ENCODE measurements around the gene B4GAT1. TPM values are rescaled to one million over a fixed set of nuclear protein-coding genes. Genes with fewer than 3 reads are reported as not detected.
"Not testable (repeated sequence)": the region's sequence is repeated elsewhere in the genome, so short reads cannot be mapped to it uniquely, and the experiment has no call there.

Gene B4GAT1
- total and polyA plus RNA-seq, 2 donors (not counting 1 experiment from before 2014, with no cell fraction given) = 1.4 to 5.2 TPM

- Histone ChIP-seq H3K4me2 (replicated peaks; ENCODE audit: low read depth, low read length, poor library complexity, severe bottlenecking) (peak overlapping the region; percentile 65), H2AFZ (ENCODE audit: insufficient read depth, low read depth, low read length, poor library complexity, severe bottlenecking) (peak overlapping the region; percentile 66), H3K36me3 (replicated peaks in 1 of 2; ENCODE audit: control extremely low read depth in 1 of 2, control insufficient read depth in 1 of 2, extremely low read depth in 1 of 2, insufficient read depth in 2 of 2, low read length in 1 of 2) (no peaks in the 10 kb centered on the region), H3K27me3 (replicated peaks in 1 of 4; ENCODE audit: control extremely low read depth in 1 of 4, control insufficient read depth in 3 of 4, insufficient read depth in 4 of 4, low read length in 3 of 4) (no peaks in the 10 kb centered on the region), H3K9me3 (ENCODE audit: control extremely low read depth in 1 of 3, control insufficient read depth in 2 of 3, insufficient read depth in 1 of 3, low read length in 2 of 3) (no peaks in the 10 kb centered on the region), H3K27ac (ENCODE audit: low read length in 2 of 2) (no peak overlapping the region), H3K79me2 (ENCODE audit: control insufficient read depth, insufficient read depth, low read length) (no peaks in the 10 kb centered on the region), H3K4me3 (ENCODE audit: control extremely low read depth in 1 of 5, extremely low read depth in 1 of 5, insufficient read depth in 1 of 5, low read depth in 2 of 5, low read length in 4 of 5) (peak overlapping the region in 2 of 5 experiments; percentile 11 to 34), H3K9ac (ENCODE audit: low read length) (peak overlapping the region; percentile 10), H4K20me1 (ENCODE audit: control insufficient read depth, insufficient read depth, low read length, poor library complexity, severe bottlenecking) (no peaks in the 10 kb centered on the region), H3K4me1 (ENCODE audit: control insufficient read depth in 2 of 2, insufficient read depth in 2 of 2, low read length in 2 of 2) (peaks cover 7 to 12% of the 10 kb centered on the region in 2 donors)
- H3K27me3 Mint-ChIP-seq = no peaks in the 10 kb centered on the region
- peak; percentile 85 for ATAC-seq (ENCODE audit: low read depth)
- intact Hi-C loops (cut with micrococcal nuclease) = loop anchor here (1.0 to 5.0 kb wide), 5 partner anchors 14 to 74 kb away; partner anchors contain the start of genes B4GAT1 and BRMS1
- 4% methylated on average over 18 of the region's 20 CpGs for WGBS (ENCODE audit: insufficient coverage)
- no peak overlapping the region for H3K27ac Mint-ChIP-seq
- H3K4me3 Mint-ChIP-seq = peak overlapping the region; percentile 21
- TF ChIP-seq CTCF (IDR thresholded peaks at IDR 0.05) (peak; percentile 94), EZH2 (IDR thresholded peaks at IDR 0.05; ENCODE audit: borderline replicate concordance, insufficient read depth, low read depth, low read length, poor library complexity, severe bottlenecking) (no peak)
- peaks cover 10% of the 10 kb centered on the region for H3K4me1 Mint-ChIP-seq
- DNase-seq = peak; percentile 88
- ChIA-PET CTCF (interaction anchor here (0.6 to 3.4 kb wide), 42 partner anchors 10 to 1415 kb away, joined by 3 to 63 read pairs (median 4); partner anchors contain the start of genes ACTN3, B4GAT1, BBS1 and BRMS1), POLR2A (interaction anchor here (0.5 to 1.5 kb wide), 6 partner anchors 14 to 889 kb away, joined by 3 to 8 read pairs (median 4); partner anchors contain the start of genes RBM4B and SLC29A2)
- no peaks in the 10 kb centered on the region for H3K9me3 Mint-ChIP-seq (ENCODE audit: insufficient read depth)
Measured at GRCh38 chr11:66386171-66387069, 39.0 kb upstream of the B4GAT1 start.

- H3K4me3 Mint-ChIP-seq; H3K79me2 ChIP-seq (ENCODE audit: control insufficient read depth, insufficient read depth, low read length); H3K4me2 ChIP-seq (replicated peaks; ENCODE audit: low read depth, low read length, poor library complexity, severe bottlenecking); H3K9me3 ChIP-seq (ENCODE audit: control extremely low read depth in 1 of 3, control insufficient read depth in 2 of 3, insufficient read depth in 1 of 3, low read length in 2 of 3); H3K9ac ChIP-seq (ENCODE audit: low read length); H3K4me3 ChIP-seq (ENCODE audit: control extremely low read depth in 1 of 5, extremely low read depth in 1 of 5, insufficient read depth in 1 of 5, low read depth in 2 of 5, low read length in 4 of 5); H3K9me3 Mint-ChIP-seq (ENCODE audit: insufficient read depth); H3K4me1 Mint-ChIP-seq; H4K20me1 ChIP-seq (ENCODE audit: control insufficient read depth, insufficient read depth, low read length, poor library complexity, severe bottlenecking); intact Hi-C loops (cut with micrococcal nuclease); ATAC-seq (ENCODE audit: low read depth); H2AFZ ChIP-seq (ENCODE audit: insufficient read depth, low read depth, low read length, poor library complexity, severe bottlenecking); H3K4me1 ChIP-seq (ENCODE audit: control insufficient read depth in 2 of 2, insufficient read depth in 2 of 2, low read length in 2 of 2); H3K36me3 ChIP-seq (replicated peaks in 1 of 2; ENCODE audit: control extremely low read depth in 1 of 2, control insufficient read depth in 1 of 2, extremely low read depth in 1 of 2, insufficient read depth in 2 of 2, low read length in 1 of 2); DNase-seq; H3K27me3 ChIP-seq (replicated peaks in 1 of 4; ENCODE audit: control extremely low read depth in 1 of 4, control insufficient read depth in 3 of 4, insufficient read depth in 4 of 4, low read length in 3 of 4); H3K27ac Mint-ChIP-seq; H3K27me3 Mint-ChIP-seq; POLR2A ChIA-PET; H3K27ac ChIP-seq (ENCODE audit: low read length in 2 of 2): not testable (repeated sequence)
- WGBS (ENCODE audit: insufficient coverage) = 92% methylated on average over 9 of the region's 13 CpGs
- CTCF ChIA-PET = interaction anchor here (1.0 to 3.4 kb wide), 4 partner anchors 20 to 294 kb away, joined by 3 to 63 read pairs (median 22); partner anchors contain the start of gene MRPL11
Measured at GRCh38 chr11:66384316-66384715, 36.9 kb upstream of the B4GAT1 start.

GRCh38 chr11:66380264-66380663, 32.8 kb upstream of the B4GAT1 start:
- WGBS (ENCODE audit: insufficient coverage) = 47% methylated on average over 4 of the region's 7 CpGs

More at GRCh38 chr11:66380264-66380663, 32.8 kb upstream of the B4GAT1 start:
- DNase-seq; H4K20me1 ChIP-seq (ENCODE audit: control insufficient read depth, insufficient read depth, low read length, poor library complexity, severe bottlenecking); H3K27ac Mint-ChIP-seq; H3K4me1 Mint-ChIP-seq; ATAC-seq (ENCODE audit: low read depth); H3K9ac ChIP-seq (ENCODE audit: low read length); H3K79me2 ChIP-seq (ENCODE audit: control insufficient read depth, insufficient read depth, low read length); H3K4me2 ChIP-seq (replicated peaks; ENCODE audit: low read depth, low read length, poor library complexity, severe bottlenecking); intact Hi-C loops (cut with micrococcal nuclease); H3K27me3 Mint-ChIP-seq; H3K4me3 Mint-ChIP-seq; H3K36me3 ChIP-seq (replicated peaks in 1 of 2; ENCODE audit: control extremely low read depth in 1 of 2, control insufficient read depth in 1 of 2, extremely low read depth in 1 of 2, insufficient read depth in 2 of 2, low read length in 1 of 2); H3K27ac ChIP-seq (ENCODE audit: low read length in 2 of 2); H2AFZ ChIP-seq (ENCODE audit: insufficient read depth, low read depth, low read length, poor library complexity, severe bottlenecking); H3K4me1 ChIP-seq (ENCODE audit: control insufficient read depth in 2 of 2, insufficient read depth in 2 of 2, low read length in 2 of 2); H3K9me3 ChIP-seq (ENCODE audit: control extremely low read depth in 1 of 3, control insufficient read depth in 2 of 3, insufficient read depth in 1 of 3, low read length in 2 of 3); H3K27me3 ChIP-seq (replicated peaks in 1 of 4; ENCODE audit: control extremely low read depth in 1 of 4, control insufficient read depth in 3 of 4, insufficient read depth in 4 of 4, low read length in 3 of 4); H3K4me3 ChIP-seq (ENCODE audit: control extremely low read depth in 1 of 5, extremely low read depth in 1 of 5, insufficient read depth in 1 of 5, low read depth in 2 of 5, low read length in 4 of 5); H3K9me3 Mint-ChIP-seq (ENCODE audit: insufficient read depth): not testable (repeated sequence)
- ChIA-PET CTCF (interaction anchor here (2.0 kb wide), 1 partner anchor 9 kb away, joined by 7 read pairs; no protein-coding TSS in a partner anchor), POLR2A (interaction anchor here (0.6 to 0.9 kb wide), 4 partner anchors 23 to 1065 kb away, joined by 3 to 7 read pairs (median 4); no protein-coding TSS in a partner anchor)
